Transverse colon (tissue), 4 donors: ENCODE results near the gene TSPAN3.

Experiments used
- CTCF ChIP-seq, 5 experiments: fragments of 200-600 bp in 3 of 5; fragments of 450-650 bp in 2 of 5; sonication (generic) in 3 of 5; IDR thresholded peaks; 1 replicate in 2 of 5; 2 replicates in 3 of 5; pipeline ENCODE4 v1.5.1; 2016 to 2017; ENCODE audit warnings: antibody characterized with exemption in 5 of 5, inconsistent platforms in 3 of 5, mild to moderate bottlenecking in 2 of 5, moderate library complexity in 1 of 5
- EP300 ChIP-seq: sonication (generic); formaldehyde crosslinking; IDR thresholded peaks from one replicate; pipeline ENCODE4 v1.6.1; 2017; ENCODE audit warnings: antibody characterized with exemption, low read depth
- POLR2A ChIP-seq: fragments of 450-650 bp; IDR thresholded peaks from one replicate; pipeline ENCODE4 v1.6.1; 2016; ENCODE audit warnings: antibody characterized with exemption, mild to moderate bottlenecking, moderate library complexity
- POLR2AphosphoS5 ChIP-seq, 3 donors: sonication (generic); formaldehyde crosslinking; IDR thresholded peaks; one replicate each; pipeline ENCODE4 v1.6.1; 2016; ENCODE audit warnings: antibody characterized with exemption in 3 of 3

GRCh38 chr15:77023576-77024272 lies 47.2 kb downstream of the TSPAN3 start:
- TF ChIP-seq CTCF (IDR thresholded peaks at IDR 0.05) (no peak), POLR2A (no peak), EP300 (no peak), POLR2AphosphoS5 (IDR thresholded peaks at IDR 0.05) (no peak)
